NCI-H510A (cell line): ENCODE results near the gene RGS21.
"Not testable (repeated sequence)": the region's sequence is repeated elsewhere in the genome, so short reads cannot be mapped to it uniquely, and the experiment has no call there.

ENCODE experiments used
- DNase-seq: peaks from one replicate; lab custom pipeline; 2025; lab: John Stamatoyannopoulos, UW

RGS21 gene

GRCh38 chr1:192316942-192317450 is at the start of gene RGS21:
RGS21 (plus strand) TSS chr1:192316992; CDS start chr1:192343037, 26,045 bp downstream.
- DNase-seq: no peak

GRCh38 chr1:192268468-192269052 is 48.2 kb upstream of the RGS21 start:
- DNase-seq: no peak

GRCh38 chr1:192270398-192270797 is 46.4 kb upstream of the RGS21 start:
- DNase-seq: no peak

- DNase-seq: no peak
Observed at GRCh38 chr1:192272732-192273131, 44.1 kb upstream of the RGS21 start.

GRCh38 chr1:192274588-192274987 is 42.2 kb upstream of the RGS21 start:
- DNase-seq: no peak

GRCh38 chr1:192277635-192278034 is 39.2 kb upstream of the RGS21 start:
- DNase-seq: no peak

GRCh38 chr1:192284927-192285326 is 31.9 kb upstream of the RGS21 start:
- DNase-seq: no peak

- no peak for DNase-seq
Observed at GRCh38 chr1:192303029-192303428, 13.8 kb upstream of the RGS21 start.

- not testable (repeated sequence) for DNase-seq
Observed at GRCh38 chr1:192308314-192308713, 8.5 kb upstream of the RGS21 start.

GRCh38 chr1:192311281-192311680 is 5.5 kb upstream of the RGS21 start:
- no peak for DNase-seq

GRCh38 chr1:192327997-192328396 is 11.2 kb downstream of the RGS21 start:
- DNase-seq: no peak

GRCh38 chr1:192342842-192343241 is 26.1 kb downstream of the RGS21 start:
- DNase-seq: no peak

- no peak for DNase-seq
Observed at GRCh38 chr1:192343344-192343743, 26.6 kb downstream of the RGS21 start.

- no peak for DNase-seq
Observed at GRCh38 chr1:192349314-192349713, 32.5 kb downstream of the RGS21 start.

- DNase-seq: no peak
Observed at GRCh38 chr1:192350356-192350755, 33.6 kb downstream of the RGS21 start.

GRCh38 chr1:192351550-192351949 is 34.8 kb downstream of the RGS21 start:
- DNase-seq: no peak

- no peak for DNase-seq
Observed at GRCh38 chr1:192357924-192358323, 41.1 kb downstream of the RGS21 start.

GRCh38 chr1:192358402-192358801 is 41.6 kb downstream of the RGS21 start:
- no peak for DNase-seq

GRCh38 chr1:192358822-192359221 is 42.0 kb downstream of the RGS21 start:
- no peak for DNase-seq

- no peak for DNase-seq
Observed at GRCh38 chr1:192363177-192363576, 46.4 kb downstream of the RGS21 start.

- no peak for DNase-seq
Observed at GRCh38 chr1:192367436-192367835, 50.6 kb downstream of the RGS21 start.

- DNase-seq: no peak
Observed at GRCh38 chr1:192375306-192375705, 58.5 kb downstream of the RGS21 start.

GRCh38 chr1:192376374-192376773 is 59.6 kb downstream of the RGS21 start:
- no peak for DNase-seq

- DNase-seq: no peak
Observed at GRCh38 chr1:192378276-192378675, 61.5 kb downstream of the RGS21 start.
